ENCODE measurements around the gene HCN3. TPM values are rescaled to one million over a fixed set of nuclear protein-coding genes. Genes with fewer than 3 reads are reported as not detected.

The HCN3 gene
- total RNA-seq, 1 donor from 2014 or later: 0.51 TPM

GRCh38 chr1:155334962-155335361 lies 57.7 kb downstream of the HCN3 start:
- DNase-seq (ENCODE audit: low read depth in 2 of 2): no peak

Other genes with a start within 250 kb of the HCN3 start
- gene DCST2, start 243.7 kb upstream of the HCN3 start, total RNA-seq: under 0.01 and 0.13 TPM in 2 replicates
- not detected in 2 replicates for gene DCST1, start 243.6 kb upstream of the HCN3 start, total RNA-seq
- 176 and 178 TPM in 2 replicates for gene ADAM15, start 226.1 kb upstream of the HCN3 start, total RNA-seq
- gene EFNA4, start 213.7 kb upstream of the HCN3 start, total RNA-seq: 12.2 and 17.4 TPM in 2 replicates
- 1.3 and 1.6 TPM in 2 replicates for gene EFNA3, start 198.6 kb upstream of the HCN3 start, total RNA-seq
- gene EFNA1, start 149.6 kb upstream of the HCN3 start, total RNA-seq: 132 and 215 TPM in 2 replicates
- gene SLC50A1, start 141.6 kb upstream of the HCN3 start, total RNA-seq: 48.5 and 48.7 TPM in 2 replicates
- 24.7 and 40.4 TPM in 2 replicates for gene DPM3, start 136.9 kb upstream of the HCN3 start, total RNA-seq
- gene KRTCAP2, start 104.2 kb upstream of the HCN3 start, total RNA-seq: 126 and 157 TPM in 2 replicates
- gene TRIM46, start 103.6 kb upstream of the HCN3 start, total RNA-seq: 1.8 and 1.9 TPM in 2 replicates
- 11.0 and 19.5 TPM in 2 replicates for gene THBS3, start 69.6 kb upstream of the HCN3 start, total RNA-seq
- gene MTX1, start 68.8 kb upstream of the HCN3 start, total RNA-seq: 32.7 and 36.1 TPM in 2 replicates
- gene ENTREP3, start 22.0 kb upstream of the HCN3 start, total RNA-seq: 3.0 and 4.2 TPM in 2 replicates
- 24.8 and 46.4 TPM in 2 replicates for gene SCAMP3, start 15.1 kb upstream of the HCN3 start, total RNA-seq
- 13.6 and 23.4 TPM in 2 replicates for gene CLK2, start 4.0 kb upstream of the HCN3 start, total RNA-seq
- under 0.01 TPM in 1 of 2 replicates, not detected in the other for gene PKLR, start 24.0 kb downstream of the HCN3 start, total RNA-seq
- 401 and 490 TPM in 2 replicates for gene FDPS, start 31.4 kb downstream of the HCN3 start, total RNA-seq
- gene RUSC1, start 43.4 kb downstream of the HCN3 start, total RNA-seq: 10.1 and 10.9 TPM in 2 replicates